HepG2 (cell line): ENCODE data around the gene ABHD3. TPM values are rescaled to one million over a fixed set of nuclear protein-coding genes. Genes with fewer than 3 reads are reported as not detected.
A peak's percentile ranks its signal among the peaks of the same experiment; 100 is the strongest.

Experiments
- ARNT ChIP-seq: fragments of 450-650 bp; IDR thresholded peaks from 2 replicates; pipeline ENCODE4 v1.6.1; 2017
- ATAD3A ChIP-seq: sonication (generic); formaldehyde crosslinking; IDR thresholded peaks from 2 replicates; pipeline ENCODE4 v1.4.0; 2020; ENCODE audit warnings: missing genetic modification reagents
- ATF6 ChIP-seq: sonication (generic); formaldehyde crosslinking; conservative IDR thresholded peaks from 2 replicates; pipeline ENCODE4 v1.4.0; 2020; ENCODE audit warnings: missing genetic modification reagents
- CBX2 ChIP-seq, 2 experiments: fragments of 200-600 bp in 1 of 2; sonication (generic); formaldehyde crosslinking in 1 of 2; IDR thresholded peaks; 2 replicates each; pipeline versions ENCODE4 v1.7.0 to v1.8.1; 2018 to 2022; ENCODE audit warnings: low read depth in 2 of 2, low read length in 1 of 2, mild to moderate bottlenecking in 1 of 2, missing genetic modification reagents in 1 of 2
- ETV6 ChIP-seq: sonication (generic); formaldehyde crosslinking; conservative IDR thresholded peaks from 2 replicates; pipeline ENCODE4 v1.4.0; 2020; ENCODE audit warnings: missing genetic modification reagents
- FOXK1 ChIP-seq: sonication (generic); formaldehyde crosslinking; IDR thresholded peaks from 2 replicates; pipeline ENCODE4 v1.4.0; 2020; ENCODE audit warnings: low read depth, missing genetic modification reagents, borderline replicate concordance
- MATR3 ChIP-seq: sonication (generic); formaldehyde crosslinking; IDR thresholded peaks from 2 replicates; pipeline ENCODE4 v1.4.0; 2020; ENCODE audit warnings: missing genetic modification reagents
- MAZ ChIP-seq, 2 experiments: sonication (generic) in 1 of 2; formaldehyde crosslinking in 1 of 2; IDR thresholded peaks; 2 replicates each; pipeline versions ENCODE4 v1.5.0 to v1.6.1; 2012 to 2020; ENCODE audit warnings: low read depth in 2 of 2, mild to moderate bottlenecking in 2 of 2, borderline replicate concordance in 1 of 2, improper control_type of control experiment in 1 of 2, low read length in 1 of 2, missing genetic modification reagents in 1 of 2, moderate library complexity in 1 of 2
- NR3C1 ChIP-seq: sonication (generic); formaldehyde crosslinking; IDR thresholded peaks from 2 replicates; pipeline ENCODE4 v1.4.0; 2020; ENCODE audit warnings: missing genetic modification reagents
- PAWR ChIP-seq: sonication (generic); formaldehyde crosslinking; IDR thresholded peaks from 2 replicates; pipeline ENCODE4 v1.4.0; 2020; ENCODE audit warnings: missing genetic modification reagents, mild to moderate bottlenecking, borderline replicate concordance
- PHB2 ChIP-seq: fragments of 450-650 bp; IDR thresholded peaks from 2 replicates; pipeline ENCODE4 v1.6.1; 2018; ENCODE audit not compliant: partially characterized antibody
- SSRP1 ChIP-seq: IDR thresholded peaks from 2 replicates; pipeline ENCODE4 v1.6.1; 2016; ENCODE audit warnings: control low read depth
- TMF1 ChIP-seq: sonication (generic); formaldehyde crosslinking; IDR thresholded peaks from 2 replicates; pipeline ENCODE4 v1.8.1; 2022; ENCODE audit warnings: low read depth, missing genetic modification reagents
- TOPORS ChIP-seq: sonication (generic); formaldehyde crosslinking; IDR thresholded peaks from 2 replicates; pipeline ENCODE4 v1.8.0; 2023; ENCODE audit warnings: mild to moderate bottlenecking, missing genetic modification reagents
- ZBTB43 ChIP-seq: sonication (generic); formaldehyde crosslinking; conservative IDR thresholded peaks from 2 replicates; pipeline ENCODE4 v1.4.0; 2020; ENCODE audit warnings: missing genetic modification reagents
- ZFP91 ChIP-seq: sonication (generic); formaldehyde crosslinking; IDR thresholded peaks from 2 replicates; pipeline ENCODE4 v1.9.0; 2022; ENCODE audit warnings: missing genetic modification reagents, mild to moderate bottlenecking, borderline replicate concordance
- ZGPAT ChIP-seq: IDR thresholded peaks from 2 replicates; pipeline ENCODE4 v1.6.1; 2016; ENCODE audit warnings: mild to moderate bottlenecking
- ZNF296 ChIP-seq: sonication (generic); formaldehyde crosslinking; conservative IDR thresholded peaks from 2 replicates; pipeline ENCODE4 v1.5.0; 2020; ENCODE audit warnings: mild to moderate bottlenecking, missing genetic modification reagents
- ZNF33A ChIP-seq: sonication (generic); formaldehyde crosslinking; IDR thresholded peaks from 2 replicates; pipeline ENCODE4 v1.5.1; 2020; ENCODE audit warnings: missing genetic modification reagents, mild to moderate bottlenecking, moderate library complexity, borderline replicate concordance
- ZNF510 ChIP-seq: sonication (generic); formaldehyde crosslinking; IDR thresholded peaks from 2 replicates; pipeline ENCODE4 v1.4.0; 2020; ENCODE audit warnings: low read depth, mild to moderate bottlenecking, missing genetic modification reagents
- ZNF563 ChIP-seq: sonication (generic); formaldehyde crosslinking; IDR thresholded peaks from 2 replicates; pipeline ENCODE4 v1.8.0; 2022; ENCODE audit warnings: mild to moderate bottlenecking, moderate library complexity, missing genetic modification reagents
- ZNF703 ChIP-seq: sonication (generic); formaldehyde crosslinking; IDR thresholded peaks from 2 replicates; pipeline ENCODE4 v1.5.1; 2020; ENCODE audit warnings: missing genetic modification reagents, mild to moderate bottlenecking, moderate library complexity, borderline replicate concordance
- polyA plus RNA-seq, 8 experiments: library from polyadenylated mRNA; depleted of rRNA in 3 of 8; stranded (reverse) in 7 of 8; unstranded in 1 of 8; fragments of >200 nt; fragmentation: Illumina TruSeq in 4 of 8; extraction: Trizol in 4 of 8; gene quantifications; 2 replicates each; pipeline versions ENCODE4 v1.2.1 to v1.2.3, GENCODE V29; 2011 to 2016; ENCODE audit warnings: low read depth in 4 of 8, missing spikeins in 1 of 8, mixed read lengths in 1 of 8; ENCODE audit not compliant: insufficient read depth in 1 of 8
- total RNA-seq, 5 experiments: library from RNA; depleted of rRNA; stranded (reverse); fragments of >200 nt; fragmentation: Illumina TruSeq; extraction: Trizol; gene quantifications; 2 replicates each; pipeline ENCODE4 v1.2.3, GENCODE V29; 2016; ENCODE audit warnings: low read depth in 1 of 5

Gene ABHD3
- total and polyA plus RNA-seq, 2 of the 13 experiments (the other 11 are each of a cell fraction or from before 2014, with no cell fraction given) = 32.1 to 40.2 TPM

GRCh38 chr18:21612125-21613039 lies 92.2 kb downstream of the ABHD3 start, which contains the start of gene SNRPD1 (continued):
- TF ChIP-seq ATF6 (CRISPR knock-in tag) (no peak), PAWR (CRISPR knock-in tag) (no peak), MAZ (IDR thresholded peaks at IDR 0.05; ENCODE audit: borderline replicate concordance, low read depth, low read length) (no peak; the same call in 1 of the 2 replicates), MAZ (CRISPR knock-in tag; IDR thresholded peaks at IDR 0.05; ENCODE audit: low read depth) (peak; percentile 86), TOPORS (CRISPR knock-in tag) (0 out of 2 replicates have a peak, but pooled peaks have one; percentile 59), ATAD3A (no peak), ZNF563 (peak; percentile 72; the same call in 1 of the 2 replicates), ETV6 (peak; percentile 60; the same call in 1 of the 2 replicates), NR3C1 (no peak), PHB2 (no peak), ARNT (no peak), MATR3 (CRISPR knock-in tag) (no peak), CBX2 (IDR thresholded peaks at IDR 0.05; ENCODE audit: low read depth, low read length) (no peak), CBX2 (CRISPR knock-in tag; IDR thresholded peaks at IDR 0.05; ENCODE audit: low read depth) (no peak), ZFP91 (CRISPR knock-in tag) (peak; percentile 94), ZNF703 (CRISPR knock-in tag) (peak; percentile 75), ZNF296 (peak; percentile 81), ZBTB43 (CRISPR knock-in tag) (peak; percentile 78), SSRP1 (CRISPR knock-in tag) (no peak), TMF1 (peak; percentile 89; the same call in 1 of the 2 replicates), FOXK1 (peak; percentile 72; the same call in 1 of the 2 replicates), ZNF33A (0 out of 2 replicates have a peak, but pooled peaks have one; percentile 86), ZGPAT (CRISPR knock-in tag) (peak; percentile 99), ZNF510 (CRISPR knock-in tag) (peak; percentile 85; the same call in 1 of the 2 replicates)
